K562 (cell line): ENCODE measurements around the gene NR1D1. TPM values are rescaled to one million over a fixed set of nuclear protein-coding genes. Genes with fewer than 3 reads are reported as not detected.
A peak's percentile ranks its signal among the peaks of the same experiment; 100 is the strongest.

Experiments used
- CHD4 ChIP-seq: fragments of 200-600 bp; sonication (generic); IDR thresholded peaks from 3 replicates; pipeline ENCODE4 v1.6.1; 2012; ENCODE audit warnings: low read depth, mild to moderate bottlenecking, mixed read lengths, low read length, inconsistent platforms; ENCODE audit not compliant: insufficient read depth, insufficient replicate concordance, poor library complexity, severe bottlenecking
- ESRRB ChIP-seq: fragments of 250-450 bp; sonication (Bioruptor Pico); IDR thresholded peaks from 2 replicates; pipeline ENCODE4 v1.5.0; 2020; ENCODE audit warnings: mild to moderate bottlenecking, moderate library complexity, borderline replicate concordance
- HOXB6 ChIP-seq: fragments of 250-450 bp; sonication (Bioruptor Pico); IDR thresholded peaks from 2 replicates; pipeline ENCODE4 v1.5.1; 2022; ENCODE audit warnings: mild to moderate bottlenecking, borderline replicate concordance
- MIER1 ChIP-seq: fragments of 450-650 bp; IDR thresholded peaks from 2 replicates; pipeline ENCODE4 v1.6.1; 2016; ENCODE audit warnings: antibody characterized with exemption, mild to moderate bottlenecking, low read depth
- NCOA2 ChIP-seq, 2 experiments: fragments of 450-650 bp; IDR thresholded peaks; 2 replicates each; pipeline ENCODE4 v1.6.1; 2018; ENCODE audit warnings: mild to moderate bottlenecking in 2 of 2, moderate library complexity in 1 of 2; ENCODE audit not compliant: partially characterized antibody in 2 of 2
- NCOA4 ChIP-seq: fragments of 450-650 bp; IDR thresholded peaks from 2 replicates; pipeline ENCODE4 v1.6.1; 2018; ENCODE audit warnings: mild to moderate bottlenecking; ENCODE audit not compliant: partially characterized antibody
- NFE2L1 ChIP-seq: fragments of 450-650 bp; IDR thresholded peaks from 2 replicates; pipeline ENCODE4 v1.6.1; 2016; ENCODE audit warnings: missing genetic modification characterization, low read depth, mild to moderate bottlenecking, missing compliant biosample characterization, moderate library complexity, borderline replicate concordance
- NFIX ChIP-seq: fragments of 250-450 bp; sonication (Bioruptor Pico); IDR thresholded peaks from 2 replicates; pipeline ENCODE4 v1.4.0; 2020; ENCODE audit warnings: low read depth, mild to moderate bottlenecking, moderate library complexity
- NFXL1 ChIP-seq: fragments of 450-650 bp; formaldehyde crosslinking; IDR thresholded peaks from 2 replicates; pipeline ENCODE4 v1.4.0; 2021; ENCODE audit warnings: mild to moderate bottlenecking
- RFX5 ChIP-seq: IDR thresholded peaks from 2 replicates; pipeline ENCODE4 v1.6.1; 2011; ENCODE audit warnings: low read depth, mild to moderate bottlenecking, improper control_type of control experiment, low read length
- SRF ChIP-seq, 2 experiments: fragments of 250-450, 450-650 bp in 1 of 2; sonication (Bioruptor Pico) in 1 of 2; sonication (generic) in 1 of 2; formaldehyde crosslinking; IDR thresholded peaks; 2 replicates each; pipeline versions ENCODE4 v1.5.0 to v1.5.1; 2020 to 2022; ENCODE audit warnings: mild to moderate bottlenecking in 1 of 2, missing genetic modification reagents in 1 of 2
- TBL1XR1 ChIP-seq, 2 experiments: IDR thresholded peaks; 2 replicates each; pipeline ENCODE4 v1.6.1; 2012; ENCODE audit warnings: improper control_type of control experiment in 2 of 2, low read length in 2 of 2, mild to moderate bottlenecking in 1 of 2
- TCF15 ChIP-seq: fragments of 250-450 bp; sonication (Bioruptor Pico); IDR thresholded peaks from 2 replicates; pipeline ENCODE4 v1.8.0; 2022; ENCODE audit warnings: moderate library complexity, mild to moderate bottlenecking, inconsistent platforms
- ZNF146 ChIP-seq: IDR thresholded peaks from one replicate; pipeline ENCODE4 v1.6.1; 2018; ENCODE audit warnings: missing compliant biosample characterization; ENCODE audit not compliant: unreplicated experiment
- ZNF518B ChIP-seq: fragments of 250-450 bp; sonication (Bioruptor Pico); IDR thresholded peaks from 2 replicates; pipeline ENCODE4 v1.5.0; 2021; ENCODE audit warnings: mild to moderate bottlenecking, moderate library complexity
- ZNF592 ChIP-seq: fragments of 450-650 bp; IDR thresholded peaks from 2 replicates; pipeline ENCODE4 v1.6.1; 2017; ENCODE audit warnings: antibody characterized with exemption, mild to moderate bottlenecking
- polyA plus RNA-seq, 8 experiments: library from polyadenylated mRNA; depleted of rRNA in 4 of 8; stranded (reverse) in 5 of 8; unstranded in 3 of 8; fragments of >200 nt; fragmentation: Nextera tagmentation in 2 of 8; fragmentation: Illumina TruSeq in 1 of 8; extraction: Ambion mirVana in 2 of 8; extraction: Trizol in 1 of 8; gene quantifications; 2 replicates each; pipeline versions ENCODE4 v1.2.1 to v1.2.3, GENCODE V29; 2011 to 2014; ENCODE audit warnings: inconsistent platforms in 1 of 8, missing spikeins in 1 of 8
- total RNA-seq, 7 experiments: library from RNA; depleted of rRNA in 6 of 7; stranded (reverse); fragments of >200 nt in 6 of 7; fragmentation: Illumina TruSeq in 2 of 7; extraction: Trizol in 2 of 7; gene quantifications; 2 replicates each; pipeline versions ENCODE4 v1.2.1 to v1.2.3, GENCODE V29; 2011 to 2021; ENCODE audit warnings: low replicate concordance in 1 of 7
- TF ChIP-seq, protein P1 (sequence below): fragments of 250-450 bp; sonication (Bioruptor Pico); IDR thresholded peaks from 2 replicates; pipeline ENCODE4 v1.4.0; 2020; ENCODE audit warnings: borderline replicate concordance

The NR1D1 gene
- total and polyA plus RNA-seq, 9 of the 15 experiments (the other 6 are each of a cell fraction or from before 2014, with no cell fraction given), result 0.25 to 7.7 (median 0.65) TPM

- TF ChIP-seq RFX5, result no peak
- no peak for TF ChIP-seq TCF15 (CRISPR knock-in tag)
- TF ChIP-seq NFXL1, result no peak
- TF ChIP-seq ZNF592, result peak; percentile 30; the same call in 1 of the 2 replicates
- no peak for TF ChIP-seq HOXB6 (CRISPR knock-in tag)
- TF ChIP-seq TBL1XR1 (IDR thresholded peaks at IDR 0.05; ENCODE audit: low read length in 2 of 2), result no peak; a peak in 1 of 4 replicates
- TF ChIP-seq ESRRB, result no peak
- no peak for TF ChIP-seq MIER1
- TF ChIP-seq, protein P1, sequence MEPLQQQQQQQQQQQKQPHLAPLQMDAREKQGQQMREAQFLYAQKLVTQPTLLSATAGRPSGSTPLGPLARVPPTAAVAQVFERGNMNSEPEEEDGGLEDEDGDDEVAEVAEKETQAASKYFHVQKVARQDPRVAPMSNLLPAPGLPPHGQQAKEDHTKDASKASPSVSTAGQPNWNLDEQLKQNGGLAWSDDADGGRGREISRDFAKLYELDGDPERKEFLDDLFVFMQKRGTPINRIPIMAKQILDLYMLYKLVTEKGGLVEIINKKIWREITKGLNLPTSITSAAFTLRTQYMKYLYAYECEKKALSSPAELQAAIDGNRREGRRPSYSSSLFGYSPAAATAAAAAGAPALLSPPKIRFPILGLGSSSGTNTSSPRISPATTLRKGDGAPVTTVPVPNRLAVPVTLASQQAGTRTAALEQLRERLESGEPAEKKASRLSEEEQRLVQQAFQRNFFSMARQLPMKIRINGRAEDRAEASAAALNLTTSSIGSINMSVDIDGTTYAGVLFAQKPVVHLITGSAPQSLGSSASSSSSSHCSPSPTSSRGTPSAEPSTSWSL (CRISPR knock-in tag), result no peak
- no peak for TF ChIP-seq NCOA2 (IDR thresholded peaks at IDR 0.05; ENCODE audit: partially characterized antibody in 2 of 2)
- TF ChIP-seq SRF (CRISPR knock-in tag; IDR thresholded peaks at IDR 0.05), result no peak
- TF ChIP-seq NFIX, result no peak
- TF ChIP-seq ZNF518B, result no peak
- no peak for TF ChIP-seq NFE2L1 (tag)
- no peak for TF ChIP-seq ZNF146
- TF ChIP-seq NCOA4, result no peak
- TF ChIP-seq CHD4, result no peak
These were observed 429 bp upstream of the NR1D1 start (continued) for GRCh38 chr17:40100669-40101366.
